ENCODE data around the gene AFAP1. TPM values are rescaled to one million over a fixed set of nuclear protein-coding genes. Genes with fewer than 3 reads are reported as not detected.

The AFAP1 gene
- total and polyA plus RNA-seq, 8 donors: 3.2 to 15.9 (median 6.3) TPM

DNA sequence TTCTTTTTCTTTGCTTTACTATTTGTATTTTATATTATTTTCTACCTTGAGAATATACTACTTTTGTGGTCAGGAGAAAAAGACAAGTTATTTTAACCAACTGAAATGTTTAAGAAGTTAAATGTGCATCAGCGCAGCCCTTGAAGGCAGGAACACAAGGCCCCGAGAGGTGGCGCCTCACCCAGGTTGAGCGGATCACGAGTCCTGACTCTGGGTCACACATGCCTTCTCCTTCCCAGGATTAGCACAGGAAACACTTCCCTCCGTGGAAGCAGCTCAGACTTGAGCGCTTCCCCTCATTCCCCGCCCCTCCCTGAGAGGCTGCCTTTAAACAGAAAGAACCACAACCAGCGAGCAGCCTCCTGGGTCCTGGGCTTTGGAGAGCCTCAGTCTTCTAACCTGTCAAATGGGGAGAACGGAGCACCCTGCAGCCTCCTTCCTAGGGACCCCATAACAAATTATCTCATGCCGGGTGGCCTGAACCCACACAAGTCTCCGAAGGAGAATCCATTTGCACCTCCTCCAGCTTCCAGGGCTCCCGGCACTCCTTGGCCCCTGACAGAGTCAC is 217.6 kb downstream of the AFAP1 start:
- no peaks in the 10 kb centered on the region for H3K9me3 ChIP-seq
- DNase-seq (no peak), ATAC-seq (no peak), FAIRE-seq (no peak)
- TF ChIP-seq, protein P1, sequence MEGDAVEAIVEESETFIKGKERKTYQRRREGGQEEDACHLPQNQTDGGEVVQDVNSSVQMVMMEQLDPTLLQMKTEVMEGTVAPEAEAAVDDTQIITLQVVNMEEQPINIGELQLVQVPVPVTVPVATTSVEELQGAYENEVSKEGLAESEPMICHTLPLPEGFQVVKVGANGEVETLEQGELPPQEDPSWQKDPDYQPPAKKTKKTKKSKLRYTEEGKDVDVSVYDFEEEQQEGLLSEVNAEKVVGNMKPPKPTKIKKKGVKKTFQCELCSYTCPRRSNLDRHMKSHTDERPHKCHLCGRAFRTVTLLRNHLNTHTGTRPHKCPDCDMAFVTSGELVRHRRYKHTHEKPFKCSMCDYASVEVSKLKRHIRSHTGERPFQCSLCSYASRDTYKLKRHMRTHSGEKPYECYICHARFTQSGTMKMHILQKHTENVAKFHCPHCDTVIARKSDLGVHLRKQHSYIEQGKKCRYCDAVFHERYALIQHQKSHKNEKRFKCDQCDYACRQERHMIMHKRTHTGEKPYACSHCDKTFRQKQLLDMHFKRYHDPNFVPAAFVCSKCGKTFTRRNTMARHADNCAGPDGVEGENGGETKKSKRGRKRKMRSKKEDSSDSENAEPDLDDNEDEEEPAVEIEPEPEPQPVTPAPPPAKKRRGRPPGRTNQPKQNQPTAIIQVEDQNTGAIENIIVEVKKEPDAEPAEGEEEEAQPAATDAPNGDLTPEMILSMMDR (IDR thresholded peaks at IDR 0.05): no peak
- intact Hi-C loops (cut with DNase I): loop anchor here in 1 of 3 donors (5.0 kb wide), 1 partner anchor 525 kb away; no protein-coding TSS in a partner anchor
- H3K27me3 ChIP-seq: peaks cover 0 to 6% (median 3%) of the 10 kb centered on the region in 4 donors
- no peaks in the 10 kb centered on the region for H3K4me1 ChIP-seq
- H3K4me3 ChIP-seq: no peak overlapping the region
- H3K27ac ChIP-seq: no peak overlapping the region
- no peaks in the 10 kb centered on the region for H3K36me3 ChIP-seq
- 52 to 57% methylated on average over 13 of the region's 13 CpGs for WGBS, 2 donors

- intact Hi-C loops (cut with DNase I): loop anchor here in 2 of 3 donors (5.0 to 10.0 kb wide), 2 partner anchors 522 to 525 kb away; partner anchors contain the start of gene SORCS2 (in 1 of the 2)
- ATAC-seq: peak; percentile 46 to 83 (median 78)
- no peaks in the 10 kb centered on the region for H3K4me1 ChIP-seq
These were observed 220.1 kb downstream of the AFAP1 start for GRCh38 chr4:7719354-7720174.

DNA sequence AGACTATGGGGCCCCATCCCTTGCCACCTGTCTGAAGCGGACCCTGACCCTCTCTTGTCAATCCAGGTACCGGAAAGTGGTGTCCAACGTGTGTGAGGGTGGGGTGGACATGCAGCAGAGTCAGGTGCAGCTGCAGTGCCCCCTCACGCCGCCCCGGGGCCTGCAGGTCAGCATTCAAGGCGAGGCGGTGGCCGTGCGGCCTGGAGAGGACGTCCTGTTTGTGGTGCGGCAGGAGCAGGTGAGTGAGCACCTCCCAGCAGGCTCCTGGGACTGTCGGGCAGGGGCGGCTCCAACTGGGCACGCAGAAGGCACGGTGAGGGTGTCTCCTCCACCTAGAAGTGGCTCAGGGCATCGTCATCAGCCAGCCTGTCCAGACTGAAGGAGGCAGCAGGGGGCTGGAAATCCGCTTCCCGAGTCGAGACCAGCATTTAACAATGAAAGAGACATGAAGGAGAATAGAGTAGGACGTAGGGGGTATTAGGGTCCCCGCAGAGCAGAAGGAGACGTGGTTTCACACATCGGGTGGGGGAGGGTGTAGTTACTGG is 221.6 kb downstream of the AFAP1 start:
- H3K4me3 ChIP-seq: no peak overlapping the region
- intact Hi-C loops (cut with DNase I): loop anchor here in 1 of 3 donors (10.0 kb wide), 1 partner anchor 523 kb away; the partner anchor contains the start of gene SORCS2
- no peaks in the 10 kb centered on the region for H3K4me1 ChIP-seq
- ATAC-seq (no peak), FAIRE-seq (no peak), DNase-seq (no peak)
- H3K27me3 ChIP-seq: peaks cover 0 to 6% (median 3%) of the 10 kb centered on the region in 4 donors
- no peak overlapping the region for H3K27ac ChIP-seq
- H3K36me3 ChIP-seq: no peaks in the 10 kb centered on the region
- WGBS, 2 donors: 56 to 59% methylated on average over 23 to 24 of the region's 24 CpGs
- no peaks in the 10 kb centered on the region for H3K9me3 ChIP-seq
- TF ChIP-seq, protein P1 (IDR thresholded peaks at IDR 0.05): no peak

More at GRCh38 chr4:7719354-7720174, 220.1 kb downstream of the AFAP1 start:
- Histone ChIP-seq H3K9me3 (no peaks in the 10 kb centered on the region), H3K4me3 (no peak overlapping the region), H3K27ac (no peak overlapping the region), H3K27me3 (peaks cover 0 to 6% (median 3%) of the 10 kb centered on the region in 4 donors), H3K36me3 (no peaks in the 10 kb centered on the region)
- WGBS, 2 donors: 19 to 20% methylated on average over 33 of the region's 33 CpGs
- TF ChIP-seq, protein P1 (IDR thresholded peaks at IDR 0.05): peak; percentile 66 to 84 (median 74)
- FAIRE-seq (no peak), DNase-seq (peak in 5 of 6 donors; percentile 22 to 87 (median 57))

- Histone ChIP-seq H3K4me1 (no peaks in the 10 kb centered on the region), H3K27ac (no peak overlapping the region), H3K36me3 (no peaks in the 10 kb centered on the region), H3K4me3 (no peak overlapping the region), H3K9me3 (no peaks in the 10 kb centered on the region), H3K27me3 (peaks cover 0 to 6% (median 3%) of the 10 kb centered on the region in 4 donors)
- no peak for ATAC-seq
- intact Hi-C loops (cut with DNase I): loop anchor here in 1 of 3 donors (10.0 kb wide), 1 partner anchor 522 kb away; the partner anchor contains the start of gene SORCS2
- no peak for FAIRE-seq
- WGBS, 2 donors: 71 to 77% methylated on average over 11 of the region's 11 CpGs
- TF ChIP-seq, protein P1 (IDR thresholded peaks at IDR 0.05): no peak
- no peak for DNase-seq
These were observed 222.5 kb downstream of the AFAP1 start for GRCh38 chr4:7717161-7717560.
